HEK293 (cell line): ENCODE results near the gene TMEM178A.

Experiments
- CTCF ChIA-PET: fragments of 350-600 bp; formaldehyde crosslinking; extraction: SDS; loops from one replicate; lab custom pipeline; 2021; ENCODE audit warnings: antibody characterized with exemption; lab: Yijun Ruan, JAX
- POLR2A ChIA-PET: fragments of 300-600 bp; formaldehyde crosslinking; extraction: SDS; loops from one replicate; lab custom pipeline; 2020; ENCODE audit warnings: antibody characterized with exemption, inconsistent platforms; lab: Yijun Ruan, JAX
- H3K27ac ChIP-seq: fragments of 200-500 bp; sonication (Bioruptor generic); 2 replicates; pipeline ENCODE4 v1.5.1; 2014; ENCODE audit warnings: low read depth, low read length, control low read depth, inconsistent platforms; ENCODE audit errors: extremely low read depth
- H3K36me3 ChIP-seq, 2 experiments: fragments of 200-500 bp in 1 of 2; sonication (Bioruptor generic) in 1 of 2; 1 replicate in 1 of 2; 2 replicates in 1 of 2; pipeline ENCODE4 v1.5.1; 2014 to 2017; ENCODE audit warnings: inconsistent platforms in 2 of 2, low read length in 2 of 2; ENCODE audit not compliant: control insufficient read depth in 2 of 2, insufficient read depth in 1 of 2
- H3K4me1 ChIP-seq: fragments of 200-500 bp; sonication (Bioruptor generic); 2 replicates; pipeline ENCODE4 v1.5.1; 2014; ENCODE audit warnings: mild to moderate bottlenecking, low read length, inconsistent platforms; ENCODE audit not compliant: control insufficient read depth, insufficient read depth
- H3K4me3 ChIP-seq: 2 replicates; pipeline ENCODE4 v1.5.1; 2011; ENCODE audit warnings: low read depth, mild to moderate bottlenecking, control low read depth, low read length, moderate library complexity
- H3K9me3 ChIP-seq: fragments of 200-500 bp; sonication (Bioruptor generic); 2 replicates; pipeline ENCODE4 v1.5.1; 2014; ENCODE audit warnings: low read depth, low read length, inconsistent platforms; ENCODE audit not compliant: control insufficient read depth, insufficient read depth
- FEZF1 ChIP-seq: fragments of 450-650 bp; formaldehyde crosslinking; IDR thresholded peaks from 2 replicates; pipeline ENCODE4 v1.5.1; 2016; ENCODE audit warnings: missing biosample characterization, missing genetic modification characterization
- GLI2 ChIP-seq: fragments of 450-650 bp; formaldehyde crosslinking; IDR thresholded peaks from 2 replicates; pipeline ENCODE4; 2017; ENCODE audit warnings: missing biosample characterization, missing genetic modification characterization, low read depth, borderline replicate concordance
- KLF8 ChIP-seq: fragments of 450-650 bp; formaldehyde crosslinking; IDR thresholded peaks from 2 replicates; pipeline ENCODE4 v1.5.1; 2016; ENCODE audit warnings: missing biosample characterization, missing genetic modification characterization
- MEIS1 ChIP-seq: sonication (generic); formaldehyde crosslinking; IDR thresholded peaks from 2 replicates; pipeline ENCODE4 v1.8.1; 2022; ENCODE audit warnings: missing genetic modification reagents, mild to moderate bottlenecking, borderline replicate concordance
- OSR2 ChIP-seq: fragments of 450-650 bp; formaldehyde crosslinking; IDR thresholded peaks from 2 replicates; pipeline ENCODE4 v1.5.1; 2016; ENCODE audit warnings: missing biosample characterization, missing genetic modification characterization
- SCRT2 ChIP-seq: fragments of 450-650 bp; formaldehyde crosslinking; IDR thresholded peaks from 2 replicates; pipeline ENCODE4 v1.5.1; 2016; ENCODE audit warnings: missing biosample characterization, missing genetic modification characterization
- SETDB1 ChIP-seq: IDR thresholded peaks from one replicate; pipeline ENCODE4 v1.6.1; 2017; ENCODE audit warnings: mild to moderate bottlenecking, low read length, moderate library complexity, mixed read lengths; ENCODE audit not compliant: insufficient read length
- WT1 ChIP-seq: fragments of 450-650 bp; formaldehyde crosslinking; IDR thresholded peaks from 2 replicates; pipeline ENCODE4 v1.5.1; 2016; ENCODE audit warnings: missing biosample characterization, missing genetic modification characterization
- ZNF211 ChIP-seq: fragments of 450-650 bp; formaldehyde crosslinking; IDR thresholded peaks from 2 replicates; pipeline ENCODE4 v1.5.1; 2016; ENCODE audit warnings: low read depth, missing biosample characterization, missing genetic modification characterization
- ZNF335 ChIP-seq: fragments of 450-650 bp; formaldehyde crosslinking; conservative IDR thresholded peaks from 2 replicates; pipeline ENCODE4 v1.5.1; 2016; ENCODE audit warnings: missing biosample characterization, missing genetic modification characterization
- ZNF433 ChIP-seq: fragments of 450-650 bp; formaldehyde crosslinking; IDR thresholded peaks from 2 replicates; pipeline ENCODE4 v1.5.1; 2016; ENCODE audit warnings: missing biosample characterization, missing genetic modification characterization, low read depth
- ZNF449 ChIP-seq: fragments of 450-650 bp; formaldehyde crosslinking; IDR thresholded peaks from 2 replicates; pipeline ENCODE4 v1.5.1; 2017; ENCODE audit warnings: missing biosample characterization, mild to moderate bottlenecking, missing genetic modification characterization, moderate library complexity
- ZNF544 ChIP-seq: fragments of 450-650 bp; formaldehyde crosslinking; IDR thresholded peaks from 2 replicates; pipeline ENCODE4 v1.5.0; 2017; ENCODE audit warnings: missing biosample characterization, missing genetic modification characterization
- ZNF600 ChIP-seq: fragments of 450-650 bp; formaldehyde crosslinking; IDR thresholded peaks from 2 replicates; pipeline ENCODE4 v1.5.1; 2016; ENCODE audit warnings: missing biosample characterization, missing genetic modification characterization
- ZNF654 ChIP-seq: fragments of 450-650 bp; formaldehyde crosslinking; IDR thresholded peaks from 2 replicates; pipeline ENCODE4 v1.5.1; 2016; ENCODE audit warnings: low read depth, missing biosample characterization, missing genetic modification characterization
- ZNF747 ChIP-seq: fragments of 450-650 bp; formaldehyde crosslinking; IDR thresholded peaks from 2 replicates; pipeline ENCODE4 v1.5.1; 2016; ENCODE audit warnings: missing biosample characterization, missing genetic modification characterization
- ZNF76 ChIP-seq: fragments of 450-650 bp; formaldehyde crosslinking; IDR thresholded peaks from 2 replicates; pipeline ENCODE4; 2016; ENCODE audit warnings: low read depth, missing biosample characterization, missing genetic modification characterization, borderline replicate concordance
- TF ChIP-seq, protein P1 (sequence below): fragments of 450-650 bp; formaldehyde crosslinking; conservative IDR thresholded peaks from 2 replicates; pipeline ENCODE4 v1.5.1; 2016; ENCODE audit warnings: low read depth, missing biosample characterization, missing genetic modification characterization

TMEM178A gene

GRCh38 chr2:39696101-39696553 is 30.4 kb downstream of the TMEM178A start:
- 0 out of 2 replicates have a peak, but pooled peaks have one; percentile 17 for TF ChIP-seq WT1 (tag by site-specific recombination)
- TF ChIP-seq ZNF600 (tag by site-specific recombination): peak; percentile 57
- TF ChIP-seq ZNF449: peak; percentile 51; the same call in 1 of the 2 replicates
- TF ChIP-seq OSR2 (tag by site-specific recombination): peak; percentile 46
- 0 out of 2 replicates have a peak, but pooled peaks have one; percentile 17 for TF ChIP-seq ZNF335 (tag by site-specific recombination)
- TF ChIP-seq, protein P1, sequence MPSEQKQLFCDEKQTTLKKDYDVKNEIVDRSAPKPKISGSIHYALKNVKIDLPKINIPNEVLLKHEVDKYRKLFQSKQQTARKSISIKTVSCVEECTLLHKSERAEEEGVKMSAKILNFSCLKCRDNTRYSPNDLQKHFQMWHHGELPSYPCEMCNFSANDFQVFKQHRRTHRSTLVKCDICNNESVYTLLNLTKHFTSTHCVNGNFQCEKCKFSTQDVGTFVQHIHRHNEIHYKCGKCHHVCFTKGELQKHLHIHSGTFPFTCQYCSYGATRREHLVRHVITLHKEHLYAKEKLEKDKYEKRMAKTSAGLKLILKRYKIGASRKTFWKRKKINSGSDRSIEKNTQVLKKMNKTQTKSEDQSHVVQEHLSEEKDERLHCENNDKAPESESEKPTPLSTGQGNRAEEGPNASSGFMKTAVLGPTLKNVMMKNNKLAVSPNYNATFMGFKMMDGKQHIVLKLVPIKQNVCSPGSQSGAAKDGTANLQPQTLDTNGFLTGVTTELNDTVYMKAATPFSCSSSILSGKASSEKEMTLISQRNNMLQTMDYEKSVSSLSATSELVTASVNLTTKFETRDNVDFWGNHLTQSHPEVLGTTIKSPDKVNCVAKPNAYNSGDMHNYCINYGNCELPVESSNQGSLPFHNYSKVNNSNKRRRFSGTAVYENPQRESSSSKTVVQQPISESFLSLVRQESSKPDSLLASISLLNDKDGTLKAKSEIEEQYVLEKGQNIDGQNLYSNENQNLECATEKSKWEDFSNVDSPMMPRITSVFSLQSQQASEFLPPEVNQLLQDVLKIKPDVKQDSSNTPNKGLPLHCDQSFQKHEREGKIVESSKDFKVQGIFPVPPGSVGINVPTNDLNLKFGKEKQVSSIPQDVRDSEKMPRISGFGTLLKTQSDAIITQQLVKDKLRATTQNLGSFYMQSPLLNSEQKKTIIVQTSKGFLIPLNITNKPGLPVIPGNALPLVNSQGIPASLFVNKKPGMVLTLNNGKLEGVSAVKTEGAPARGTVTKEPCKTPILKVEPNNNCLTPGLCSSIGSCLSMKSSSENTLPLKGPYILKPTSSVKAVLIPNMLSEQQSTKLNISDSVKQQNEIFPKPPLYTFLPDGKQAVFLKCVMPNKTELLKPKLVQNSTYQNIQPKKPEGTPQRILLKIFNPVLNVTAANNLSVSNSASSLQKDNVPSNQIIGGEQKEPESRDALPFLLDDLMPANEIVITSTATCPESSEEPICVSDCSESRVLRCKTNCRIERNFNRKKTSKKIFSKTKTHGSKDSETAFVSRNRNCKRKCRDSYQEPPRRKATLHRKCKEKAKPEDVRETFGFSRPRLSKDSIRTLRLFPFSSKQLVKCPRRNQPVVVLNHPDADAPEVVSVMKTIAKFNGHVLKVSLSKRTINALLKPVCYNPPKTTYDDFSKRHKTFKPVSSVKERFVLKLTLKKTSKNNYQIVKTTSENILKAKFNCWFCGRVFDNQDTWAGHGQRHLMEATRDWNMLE (tag by site-specific recombination): 0 out of 2 replicates have a peak, but pooled peaks have one; percentile 13
- TF ChIP-seq SCRT2 (tag by site-specific recombination): peak; percentile 55
- no peak for TF ChIP-seq ZNF544 (tag by site-specific recombination)
- TF ChIP-seq ZNF211 (tag by site-specific recombination): no peak
- TF ChIP-seq FEZF1 (tag by site-specific recombination): peak; percentile 85
- TF ChIP-seq MEIS1 (CRISPR knock-in tag): no peak
- Histone ChIP-seq H3K36me3 (no peaks in the 10 kb centered on the region), H3K27ac (no peak overlapping the region), H3K4me3 (no peak overlapping the region), H3K4me1 (peaks cover 3% of the 10 kb centered on the region; the same call in 1 of the 2 replicates), H3K9me3 (no peaks in the 10 kb centered on the region; the same call in none of the 2 replicates)
- ChIA-PET CTCF (interaction anchor here (0.6 to 2.7 kb wide), 23 partner anchors 10 to 749 kb away, joined by 3 to 38 read pairs (median 4); no protein-coding TSS in a partner anchor), POLR2A (interaction anchor here (0.6 to 1.3 kb wide), 2 partner anchors 122 to 576 kb away, joined by 3 read pairs; partner anchors contain the start of gene SOS1)

DNA sequence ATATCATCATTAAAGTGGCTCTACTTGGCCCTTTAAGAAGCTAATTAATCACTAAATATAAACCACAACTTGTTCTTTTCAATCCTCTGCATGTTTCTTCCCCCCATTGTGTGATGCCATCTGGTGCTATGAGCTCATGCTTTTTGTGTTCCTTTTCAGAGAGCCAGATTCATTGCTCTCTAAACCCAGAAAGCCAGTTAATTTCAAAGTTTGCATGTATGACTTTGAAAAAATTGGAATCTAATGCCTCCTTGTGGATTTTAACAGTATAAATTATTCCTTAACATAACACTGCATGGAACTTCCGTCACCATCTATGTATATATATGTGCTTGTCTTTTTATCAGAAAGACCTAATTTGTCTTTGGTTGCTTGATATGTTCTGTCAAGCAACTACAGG is 31.1 kb downstream of the TMEM178A start:
- no peaks in the 10 kb centered on the region; the same call in 1 of the 2 replicates for H3K9me3 ChIP-seq
- no peak overlapping the region for H3K27ac ChIP-seq
- POLR2A ChIA-PET: interaction anchor here (1.3 kb wide), 1 partner anchor 576 kb away, joined by 3 read pairs; the partner anchor contains the start of gene SOS1
- TF ChIP-seq ZNF747 (tag by site-specific recombination): no peak
- peak; percentile 36 for TF ChIP-seq ZNF654 (tag by site-specific recombination)
- H3K36me3 ChIP-seq: no peaks in the 10 kb centered on the region
- H3K4me3 ChIP-seq: no peak overlapping the region
- peaks cover 3% of the 10 kb centered on the region; the same call in 1 of the 2 replicates for H3K4me1 ChIP-seq
- CTCF ChIA-PET: interaction anchor here (0.6 to 2.7 kb wide), 27 partner anchors 11 to 750 kb away, joined by 3 to 38 read pairs (median 4); no protein-coding TSS in a partner anchor

- TF ChIP-seq KLF8 (tag by site-specific recombination) (no peak), SETDB1 (no peak), GLI2 (tag by site-specific recombination) (no peak), ZNF433 (tag by site-specific recombination) (no peak), ZNF747 (tag by site-specific recombination) (no peak), ZNF76 (tag by site-specific recombination) (no peak)
- Histone ChIP-seq H3K4me1 (peaks cover 3% of the 10 kb centered on the region; the same call in 1 of the 2 replicates), H3K4me3 (no peak overlapping the region), H3K27ac (no peak overlapping the region), H3K9me3 (no peaks in the 10 kb centered on the region; the same call in 1 of the 2 replicates), H3K36me3 (no peaks in the 10 kb centered on the region)
- POLR2A ChIA-PET: interaction anchor here (1.3 kb wide), 1 partner anchor 577 kb away, joined by 3 read pairs; the partner anchor contains the start of gene SOS1
- CTCF ChIA-PET: interaction anchor here (0.5 to 2.7 kb wide), 18 partner anchors 11 to 750 kb away, joined by 3 to 38 read pairs (median 4); no protein-coding TSS in a partner anchor
Measured at GRCh38 chr2:39697454-39697853, 31.7 kb downstream of the TMEM178A start.
